HFF-Myc (cell line): ENCODE data around the gene DPP10.

ENCODE experiments used
- DNase-seq: peaks from one replicate; pipeline ENCODE4 v3.0.0-alpha.2; 2011; ENCODE audit warnings: low read depth; ENCODE audit errors: extremely low read depth
- H3K4me3 ChIP-seq: replicated peaks from 2 replicates; pipeline ENCODE4 v1.5.1; 2011; ENCODE audit warnings: low read depth, mild to moderate bottlenecking, control low read depth, low read length
- TF ChIP-seq, protein P1 (sequence below): IDR thresholded peaks from 2 replicates; pipeline ENCODE4 v1.5.1; 2012; ENCODE audit warnings: mild to moderate bottlenecking, low read depth, low read length, control low read depth; ENCODE audit errors: missing control alignments

DPP10 gene

GRCh38 chr2:115807276-115807675 lies 1364.8 kb downstream of the DPP10 start:
- no peak for DNase-seq
- no peak overlapping the region for H3K4me3 ChIP-seq
- TF ChIP-seq, protein P1, sequence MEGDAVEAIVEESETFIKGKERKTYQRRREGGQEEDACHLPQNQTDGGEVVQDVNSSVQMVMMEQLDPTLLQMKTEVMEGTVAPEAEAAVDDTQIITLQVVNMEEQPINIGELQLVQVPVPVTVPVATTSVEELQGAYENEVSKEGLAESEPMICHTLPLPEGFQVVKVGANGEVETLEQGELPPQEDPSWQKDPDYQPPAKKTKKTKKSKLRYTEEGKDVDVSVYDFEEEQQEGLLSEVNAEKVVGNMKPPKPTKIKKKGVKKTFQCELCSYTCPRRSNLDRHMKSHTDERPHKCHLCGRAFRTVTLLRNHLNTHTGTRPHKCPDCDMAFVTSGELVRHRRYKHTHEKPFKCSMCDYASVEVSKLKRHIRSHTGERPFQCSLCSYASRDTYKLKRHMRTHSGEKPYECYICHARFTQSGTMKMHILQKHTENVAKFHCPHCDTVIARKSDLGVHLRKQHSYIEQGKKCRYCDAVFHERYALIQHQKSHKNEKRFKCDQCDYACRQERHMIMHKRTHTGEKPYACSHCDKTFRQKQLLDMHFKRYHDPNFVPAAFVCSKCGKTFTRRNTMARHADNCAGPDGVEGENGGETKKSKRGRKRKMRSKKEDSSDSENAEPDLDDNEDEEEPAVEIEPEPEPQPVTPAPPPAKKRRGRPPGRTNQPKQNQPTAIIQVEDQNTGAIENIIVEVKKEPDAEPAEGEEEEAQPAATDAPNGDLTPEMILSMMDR = no peak

DNA sequence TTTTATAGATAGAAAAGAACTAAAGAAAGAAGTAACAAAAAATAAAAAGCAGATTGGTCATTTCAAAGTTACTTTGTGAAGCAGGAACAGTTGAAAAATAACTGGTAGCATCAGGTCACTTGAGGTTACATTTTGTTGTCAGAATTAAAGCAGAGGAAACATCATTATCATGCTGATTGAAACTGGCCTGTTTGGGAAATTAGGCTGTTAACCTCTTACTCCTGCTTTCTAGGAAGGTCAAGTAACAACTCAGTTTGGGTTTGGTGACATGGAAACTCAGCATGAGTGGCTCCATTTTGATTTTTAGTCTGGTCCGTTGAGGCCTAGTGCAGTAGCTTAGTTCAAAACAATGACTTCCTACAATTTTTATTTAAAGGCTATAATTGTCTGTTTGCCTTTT lies 1383.5 kb downstream of the DPP10 start:
- no peak for DNase-seq
- TF ChIP-seq, protein P1 = no peak

GRCh38 chr2:115833196-115833595 lies 1390.8 kb downstream of the DPP10 start:
- TF ChIP-seq, protein P1 = no peak
- H3K4me3 ChIP-seq = no peak overlapping the region
- no peak for DNase-seq

More for the DNA sequence above, 1383.5 kb downstream of the DPP10 start:
- H3K4me3 ChIP-seq = no peak overlapping the region

- DNase-seq = no peak
- H3K4me3 ChIP-seq = no peak overlapping the region
- TF ChIP-seq, protein P1 = no peak
Observed at GRCh38 chr2:115838539-115838938, 1396.1 kb downstream of the DPP10 start.

DNA sequence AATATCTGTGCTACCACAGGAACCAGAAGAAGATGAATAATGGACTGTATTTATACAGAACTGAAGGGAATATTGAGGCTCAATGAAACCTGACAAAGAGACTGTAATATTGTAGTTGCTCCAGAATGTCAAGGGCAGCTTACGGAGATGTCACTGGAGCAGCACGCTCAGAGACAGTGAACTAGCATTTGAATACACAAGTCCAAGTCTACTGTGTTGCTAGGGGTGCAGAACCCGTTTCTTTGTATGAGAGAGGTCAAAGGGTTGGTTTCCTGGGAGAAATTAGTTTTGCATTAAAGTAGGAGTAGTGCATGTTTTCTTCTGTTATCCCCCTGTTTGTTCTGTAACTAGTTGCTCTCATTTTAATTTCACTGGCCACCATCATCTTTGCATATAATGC lies 1399.9 kb downstream of the DPP10 start:
- TF ChIP-seq, protein P1 = no peak
- H3K4me3 ChIP-seq = no peak overlapping the region
- no peak for DNase-seq

- DNase-seq = no peak
- TF ChIP-seq, protein P1 = no peak
- no peak overlapping the region for H3K4me3 ChIP-seq
Observed at GRCh38 chr2:115848192-115848591, 1405.8 kb downstream of the DPP10 start.

GRCh38 chr2:115867024-115867423 lies 1424.6 kb downstream of the DPP10 start:
- DNase-seq = no peak
- TF ChIP-seq, protein P1 = no peak
- no peak overlapping the region for H3K4me3 ChIP-seq
